GM18517 (cell line): ENCODE results near the gene IFNA4.
A peak's percentile ranks its signal among the peaks of the same experiment; 100 is the strongest.
"Not testable (repeated sequence)": the region's sequence is repeated elsewhere in the genome, so short reads cannot be mapped to it uniquely, and the experiment has no call there.

Experiments used
- ATAC-seq: cut with Tn5 transposase; IDR thresholded peaks from one replicate; pipeline ENCODE4 v1.9.1; 2021; ENCODE audit warnings: mild to moderate bottlenecking, moderate library complexity; ENCODE audit not compliant: unreplicated experiment

IFNA4 gene

GRCh38 chr9:21187487-21187886 is at the start of gene IFNA4:
Gene IFNA4, minus strand, starts transcription at chr9:21187587. Its CDS starts 56 bp downstream, at chr9:21187531.
- ATAC-seq: not testable (repeated sequence)

- ATAC-seq: not testable (repeated sequence)
Observed at GRCh38 chr9:21236360-21236714, 49.0 kb upstream of the IFNA4 start.

- peak; percentile 82 for ATAC-seq
Observed at GRCh38 chr9:21235468-21236359, 48.3 kb upstream of the IFNA4 start.

- no peak for ATAC-seq
Observed at GRCh38 chr9:21234153-21234687, 46.8 kb upstream of the IFNA4 start.

- ATAC-seq: no peak
Observed at GRCh38 chr9:21233258-21233657, 45.9 kb upstream of the IFNA4 start.

- ATAC-seq: no peak
Observed at GRCh38 chr9:21228122-21228521, 40.7 kb upstream of the IFNA4 start, which contains the start of gene IFNA17. Gene IFNA17, minus strand, starts transcription at chr9:21228222. Its CDS starts 49 bp downstream, at chr9:21228173.

- ATAC-seq: not testable (repeated sequence)
Observed at GRCh38 chr9:21217211-21217610, 29.8 kb upstream of the IFNA4 start, which contains the start of gene IFNA16. Gene IFNA16, minus strand, starts transcription at chr9:21217311. Its CDS starts 6 bp downstream, at chr9:21217305.

DNA sequence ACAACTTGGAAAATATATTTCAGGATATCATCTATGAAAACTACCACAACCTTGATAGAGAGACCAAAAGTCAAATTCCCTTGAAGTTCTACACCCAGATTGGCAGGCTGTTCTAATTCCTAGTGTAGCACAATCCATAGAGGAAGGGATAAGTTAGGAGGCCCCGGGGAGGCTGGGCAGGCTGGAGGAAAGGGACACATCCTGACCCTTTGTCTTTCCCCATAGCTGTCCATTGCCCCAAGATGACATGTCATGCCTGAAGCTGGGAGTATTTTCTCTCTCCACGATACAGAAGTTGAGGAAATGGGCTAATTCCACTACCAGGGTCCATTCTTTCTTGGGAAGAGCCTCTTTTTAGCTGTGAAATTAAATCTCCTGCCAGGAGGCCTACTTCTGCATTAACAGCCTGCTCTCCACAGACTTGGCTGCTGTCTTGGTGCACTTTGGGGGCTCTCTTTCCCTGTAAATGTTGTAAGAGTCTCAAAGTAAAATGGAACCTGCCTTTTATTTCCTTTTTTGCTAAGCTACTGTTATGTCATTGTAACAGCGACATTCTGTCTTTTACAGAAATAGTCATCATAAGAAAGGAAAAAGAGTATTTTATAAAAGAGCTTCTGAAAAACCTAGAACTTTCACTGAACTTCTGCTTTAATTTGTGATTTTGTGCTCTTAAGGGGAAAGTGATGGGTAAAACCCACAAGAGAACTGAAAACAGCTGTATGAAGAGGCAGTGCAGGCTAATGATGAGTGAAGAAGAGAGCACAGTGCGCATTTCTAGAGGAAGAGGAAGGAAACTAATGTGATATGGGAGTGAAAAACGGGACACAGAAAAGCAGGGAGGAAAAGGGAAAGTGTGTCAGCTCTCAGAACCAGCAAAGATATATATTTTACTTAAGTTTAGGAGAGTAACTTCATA is 26.3 kb upstream of the IFNA4 start:
- peak; percentile 81 for ATAC-seq

GRCh38 chr9:21212160-21212559 is 24.8 kb upstream of the IFNA4 start:
- ATAC-seq: not testable (repeated sequence)

- not testable (repeated sequence) for ATAC-seq
Observed at GRCh38 chr9:21210782-21211181, 23.4 kb upstream of the IFNA4 start.

DNA sequence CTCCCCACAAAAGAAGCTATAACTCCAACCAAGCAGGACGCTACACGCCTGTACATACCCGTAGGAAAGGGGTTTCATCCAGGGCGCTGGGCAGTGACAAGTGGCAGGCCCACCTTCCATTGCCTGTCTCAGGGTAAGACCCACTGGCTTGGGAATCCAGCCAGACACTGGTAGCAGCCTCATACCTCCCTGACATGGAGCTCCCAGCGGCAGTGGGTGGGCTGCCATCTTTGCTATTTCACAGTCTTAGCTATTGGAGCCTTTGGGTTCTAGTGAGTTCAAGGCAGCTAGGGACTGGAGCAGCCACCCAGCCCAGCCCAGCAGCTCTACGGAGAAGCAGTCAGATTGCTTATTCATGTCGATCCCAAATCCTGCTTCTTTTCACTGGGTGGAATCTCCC is 22.9 kb upstream of the IFNA4 start:
- ATAC-seq: no peak

- not testable (repeated sequence) for ATAC-seq
Observed at GRCh38 chr9:21207043-21207442, 19.7 kb upstream of the IFNA4 start, which contains the start of gene IFNA10. Gene IFNA10, minus strand, starts transcription at chr9:21207143. Its CDS starts 46 bp downstream, at chr9:21207097.

DNA sequence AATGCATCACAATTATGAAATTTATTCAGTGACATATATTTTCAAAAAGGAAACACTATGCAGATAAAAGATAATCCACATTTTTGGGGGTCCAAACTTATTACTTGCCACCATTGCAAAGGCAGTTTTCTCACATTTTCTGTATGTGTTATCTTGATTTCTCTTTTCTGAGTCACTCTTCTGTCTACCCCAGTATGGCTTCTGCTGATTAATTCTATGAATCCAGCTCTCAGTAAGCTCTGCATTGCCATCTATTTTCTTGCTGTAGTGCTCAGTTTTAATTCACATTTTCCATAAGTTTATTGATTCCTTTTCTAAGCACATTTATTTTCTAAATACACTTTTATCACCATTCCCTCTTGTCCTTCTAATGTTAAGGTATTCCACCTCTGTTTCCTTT is 17.8 kb upstream of the IFNA4 start:
- no peak for ATAC-seq

DNA sequence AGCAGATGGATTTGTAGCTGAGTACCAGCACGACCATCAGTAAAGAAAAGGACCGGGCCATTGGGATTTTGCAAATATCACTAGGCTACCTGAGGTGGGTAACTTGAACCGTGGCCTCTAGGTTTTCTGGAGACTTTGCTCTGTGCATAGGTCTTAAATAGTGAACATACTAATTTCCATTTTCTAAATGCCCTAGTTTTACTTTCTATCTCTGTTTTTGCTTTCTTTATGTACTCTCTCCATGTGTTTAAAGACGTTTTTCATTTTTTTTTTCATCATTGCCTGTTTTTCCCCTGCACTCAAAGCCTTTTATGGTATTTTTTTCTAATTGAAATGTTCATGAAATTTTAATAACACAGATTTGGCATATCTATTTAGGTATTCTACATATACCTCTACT is 14.7 kb upstream of the IFNA4 start, which contains the start of gene IFNA7:
Gene IFNA7 (minus strand): TSS at position 101 of the 400 bp plus-strand sequence. CDS start 40 bp downstream, at position 61.
- not testable (repeated sequence) for ATAC-seq

GRCh38 chr9:21194867-21195776 is 7.7 kb upstream of the IFNA4 start:
- peak; percentile 95 for ATAC-seq

- peak; percentile 96 for ATAC-seq
Observed at GRCh38 chr9:21182810-21183736, 4.3 kb downstream of the IFNA4 start.

GRCh38 chr9:21174671-21175070 is 12.7 kb downstream of the IFNA4 start:
- ATAC-seq: no peak

DNA sequence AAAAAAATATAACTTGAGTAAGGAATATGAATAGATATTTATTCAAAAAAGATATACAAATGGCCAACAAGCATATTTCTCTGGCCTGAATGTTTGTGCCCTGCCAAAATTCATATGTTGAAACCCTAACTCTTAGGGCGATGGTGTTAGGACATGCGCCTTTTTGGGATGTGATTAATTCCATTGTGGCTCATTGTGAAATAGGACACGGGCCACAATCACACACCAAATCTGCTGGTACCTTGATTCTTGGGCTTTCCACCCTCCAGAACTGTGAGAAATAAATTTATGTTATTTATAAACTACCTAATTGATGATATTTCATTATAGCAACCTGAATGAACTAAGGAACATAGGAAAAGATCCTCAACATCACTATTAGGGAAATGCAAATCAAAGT is 15.2 kb downstream of the IFNA4 start:
- ATAC-seq: no peak

DNA sequence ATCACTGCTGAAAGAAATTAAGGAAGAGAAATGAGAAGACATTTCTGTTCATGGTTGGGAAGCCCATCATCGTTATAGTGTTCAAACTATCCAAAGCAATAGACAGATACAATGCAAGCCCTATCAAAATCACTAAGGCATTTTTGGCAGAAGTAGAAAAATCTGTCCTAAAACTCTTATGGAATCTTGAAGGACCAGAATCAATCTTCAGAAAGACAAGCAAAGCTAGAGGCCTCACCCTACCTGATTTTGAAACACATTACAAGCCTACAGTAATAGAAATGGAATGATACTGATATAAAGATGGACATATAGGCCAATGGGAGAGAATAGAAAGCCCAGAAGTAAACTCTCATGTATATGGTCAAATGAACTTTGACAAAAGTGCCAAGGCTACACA is 16.0 kb downstream of the IFNA4 start:
- ATAC-seq: no peak
